Measurements from ENCODE around the gene KIF19.

DNA sequence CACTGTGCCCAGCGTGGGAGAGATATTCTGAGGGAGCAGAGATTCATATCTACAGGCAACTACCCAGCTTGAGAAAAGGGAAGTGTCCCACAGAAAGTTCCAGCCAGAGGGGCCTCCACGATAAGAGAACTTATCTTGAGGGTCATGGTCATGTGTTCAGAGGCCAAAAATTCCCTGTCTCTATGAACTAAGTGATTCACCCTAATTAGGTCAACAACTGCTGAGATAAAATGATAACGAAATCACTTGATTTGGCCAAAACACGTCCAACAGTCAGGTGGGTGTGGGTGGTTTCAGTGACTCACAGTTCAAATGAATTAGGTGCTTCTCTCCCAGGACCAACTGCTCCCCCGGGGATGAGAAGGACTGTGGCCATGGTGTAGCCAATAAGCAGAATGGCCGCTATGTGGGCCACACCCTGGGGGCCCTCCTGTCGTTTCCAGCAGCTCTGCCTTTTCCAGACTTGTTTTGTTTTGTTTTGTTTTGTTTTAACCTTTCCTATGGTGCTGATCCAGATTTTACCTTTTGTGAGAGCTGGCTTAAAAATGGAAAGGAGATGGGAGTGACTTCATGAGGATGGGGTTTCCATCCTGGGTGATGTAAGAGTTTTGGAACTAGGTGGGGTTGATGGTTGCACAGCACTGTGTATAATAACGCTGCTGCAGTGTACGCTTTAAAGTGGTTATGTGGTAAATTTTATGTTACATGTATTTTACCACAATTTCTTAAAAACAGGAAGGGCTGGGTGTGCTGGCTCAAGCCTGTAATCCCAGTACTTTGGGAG, 43.2 kb upstream of the KIF19 start:
- TF ChIP-seq, protein P1, sequence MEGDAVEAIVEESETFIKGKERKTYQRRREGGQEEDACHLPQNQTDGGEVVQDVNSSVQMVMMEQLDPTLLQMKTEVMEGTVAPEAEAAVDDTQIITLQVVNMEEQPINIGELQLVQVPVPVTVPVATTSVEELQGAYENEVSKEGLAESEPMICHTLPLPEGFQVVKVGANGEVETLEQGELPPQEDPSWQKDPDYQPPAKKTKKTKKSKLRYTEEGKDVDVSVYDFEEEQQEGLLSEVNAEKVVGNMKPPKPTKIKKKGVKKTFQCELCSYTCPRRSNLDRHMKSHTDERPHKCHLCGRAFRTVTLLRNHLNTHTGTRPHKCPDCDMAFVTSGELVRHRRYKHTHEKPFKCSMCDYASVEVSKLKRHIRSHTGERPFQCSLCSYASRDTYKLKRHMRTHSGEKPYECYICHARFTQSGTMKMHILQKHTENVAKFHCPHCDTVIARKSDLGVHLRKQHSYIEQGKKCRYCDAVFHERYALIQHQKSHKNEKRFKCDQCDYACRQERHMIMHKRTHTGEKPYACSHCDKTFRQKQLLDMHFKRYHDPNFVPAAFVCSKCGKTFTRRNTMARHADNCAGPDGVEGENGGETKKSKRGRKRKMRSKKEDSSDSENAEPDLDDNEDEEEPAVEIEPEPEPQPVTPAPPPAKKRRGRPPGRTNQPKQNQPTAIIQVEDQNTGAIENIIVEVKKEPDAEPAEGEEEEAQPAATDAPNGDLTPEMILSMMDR (IDR thresholded peaks at IDR 0.05; ENCODE audit: low read depth, low read length), result no peak
- TF ChIP-seq EZH2phosphoT487 (IDR thresholded peaks at IDR 0.05; ENCODE audit: low read depth), result no peak
